GM19324 (cell line): ENCODE results near the gene ELAPOR2.
"Not testable (repeated sequence)": the region's sequence is repeated elsewhere in the genome, so short reads cannot be mapped to it uniquely, and the experiment has no call there.

Experiments used
- ATAC-seq: cut with Tn5 transposase; IDR thresholded peaks from one replicate; pipeline ENCODE4 v1.9.1; 2021; ENCODE audit warnings: mild to moderate bottlenecking, moderate library complexity; ENCODE audit not compliant: unreplicated experiment, low FRiP score

The ELAPOR2 gene

DNA sequence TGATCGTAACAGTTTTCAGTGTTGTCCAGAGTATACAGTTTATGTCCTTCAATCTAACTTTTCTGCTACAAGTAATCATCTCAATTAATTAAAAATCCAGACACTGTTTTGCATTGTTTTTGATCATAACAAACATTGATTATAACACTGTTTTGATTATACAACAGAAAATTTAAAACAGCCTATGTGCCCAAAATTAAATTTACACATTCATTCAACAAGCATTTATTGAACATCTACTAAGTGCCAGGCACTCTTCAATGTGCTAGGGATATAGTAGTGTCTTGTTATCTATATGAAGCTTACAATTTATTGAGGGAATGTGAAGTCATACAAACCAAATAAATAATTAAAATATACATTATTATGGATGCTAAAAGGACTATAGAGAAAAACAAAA is 10.6 kb downstream of the ELAPOR2 start:
- ATAC-seq = no peak

DNA sequence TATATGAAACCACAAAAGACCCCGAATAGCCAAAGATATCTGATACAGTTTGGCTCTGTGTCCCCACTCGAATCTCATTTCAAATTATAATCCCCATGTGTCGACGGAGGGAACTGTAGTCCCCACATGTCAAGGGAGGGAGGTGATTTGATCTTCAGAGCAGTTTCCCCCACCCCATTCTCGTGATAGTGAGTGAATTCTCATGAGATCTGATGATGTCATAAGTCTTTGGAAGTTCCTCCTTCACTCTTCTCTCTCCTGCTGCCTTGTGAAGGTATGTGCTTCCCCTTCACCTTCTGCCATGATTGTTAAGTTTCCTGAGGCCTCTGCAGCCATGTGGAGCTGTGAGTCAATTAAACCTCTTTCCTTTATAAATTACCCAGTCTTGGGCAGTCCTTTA is 13.0 kb downstream of the ELAPOR2 start:
- ATAC-seq = no peak

DNA sequence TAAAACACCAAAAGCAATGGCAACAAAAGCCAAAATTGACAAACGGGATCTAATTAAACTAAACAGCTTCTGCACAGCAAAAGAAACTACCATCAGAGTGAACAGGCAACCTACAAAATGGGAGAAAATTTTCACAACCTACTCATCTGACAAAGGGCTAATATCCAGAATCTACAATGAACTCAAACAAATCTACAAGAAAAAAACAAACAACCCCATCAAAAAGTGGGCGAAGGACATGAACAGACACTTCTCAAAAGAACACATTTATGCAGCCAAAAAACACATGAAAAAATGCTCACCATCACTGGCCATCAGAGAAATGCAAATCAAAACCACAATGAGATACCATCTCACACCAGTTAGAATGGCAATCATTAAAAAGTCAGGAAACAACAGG is 14.7 kb downstream of the ELAPOR2 start:
- ATAC-seq = not testable (repeated sequence)

DNA sequence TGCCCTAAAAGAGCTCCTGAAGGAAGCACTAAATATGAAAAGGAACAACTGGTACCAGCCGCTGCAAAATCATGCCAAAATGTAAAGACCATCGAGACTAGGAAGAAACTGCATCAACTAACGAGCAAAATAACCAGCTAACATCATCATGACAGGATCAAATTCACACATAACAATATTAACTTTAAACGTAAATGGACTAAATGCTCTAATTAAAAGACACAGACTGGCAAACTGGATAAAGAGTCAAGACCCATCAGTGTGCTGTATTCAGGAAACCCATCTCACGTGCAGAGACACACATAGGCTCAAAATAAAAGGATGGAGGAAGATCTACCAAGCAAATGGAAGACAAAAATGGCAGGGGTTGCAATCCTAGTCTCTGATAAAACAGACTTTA is 17.9 kb downstream of the ELAPOR2 start:
- not testable (repeated sequence) for ATAC-seq

DNA sequence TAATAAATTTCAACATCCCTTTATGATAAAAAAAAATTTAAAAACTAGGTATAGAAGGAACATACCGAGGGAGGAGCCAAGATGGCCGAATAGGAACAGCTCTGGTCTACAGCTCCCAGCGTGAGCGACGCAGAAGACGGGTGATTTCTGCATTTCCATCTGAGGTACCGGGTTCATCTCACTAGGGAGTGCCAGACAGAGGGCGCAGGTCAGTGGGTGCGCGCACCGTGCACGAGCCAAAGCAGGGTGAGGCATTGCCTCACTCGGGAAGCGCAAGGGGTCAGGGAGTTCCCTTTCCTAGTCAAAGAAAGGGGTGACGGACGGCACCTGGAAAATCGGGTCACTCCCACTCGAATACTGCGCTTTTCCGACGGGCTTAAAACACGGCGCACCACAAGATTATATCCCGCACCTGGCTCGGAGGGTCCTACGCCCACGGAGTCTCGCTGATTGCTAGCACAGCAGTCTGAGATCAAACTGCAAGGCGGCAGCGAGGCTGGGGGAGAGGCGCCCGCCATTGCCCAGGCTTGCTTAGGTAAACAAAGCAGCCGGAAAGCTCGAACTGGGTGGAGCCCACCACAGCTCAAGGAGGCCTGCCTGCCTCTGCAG is 19.7 kb downstream of the ELAPOR2 start:
- ATAC-seq = not testable (repeated sequence)

DNA sequence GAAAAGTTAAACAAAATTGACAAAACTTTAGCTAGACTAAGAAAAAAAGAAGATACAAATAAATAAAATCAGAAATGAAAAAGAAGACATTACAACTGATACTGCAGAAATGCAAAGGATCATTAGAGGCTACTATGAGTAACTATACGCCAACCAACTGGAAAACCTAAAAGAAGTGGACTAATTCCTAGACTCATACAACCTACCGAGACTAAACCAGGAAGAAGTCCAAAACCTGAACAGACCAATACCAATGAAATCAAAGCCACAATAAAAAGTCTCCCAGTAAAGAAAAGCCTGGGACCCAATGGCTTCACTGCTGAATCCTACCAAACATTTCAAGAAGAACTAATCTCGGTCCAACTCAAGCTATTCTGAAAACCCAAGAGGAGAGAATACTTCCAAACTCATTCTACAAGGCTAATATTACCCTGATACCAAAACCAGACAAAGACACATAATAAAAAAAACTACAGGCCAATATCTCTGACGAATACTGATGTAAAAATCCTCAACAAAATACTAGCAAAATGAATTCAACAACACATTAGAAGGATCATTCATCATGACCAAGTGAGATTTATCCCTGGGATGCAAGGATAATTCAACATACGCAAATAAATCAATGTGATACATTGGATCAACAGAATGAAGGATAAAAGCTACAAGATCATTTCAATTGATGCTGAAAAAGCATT is 20.3 kb downstream of the ELAPOR2 start:
- ATAC-seq = no peak

DNA sequence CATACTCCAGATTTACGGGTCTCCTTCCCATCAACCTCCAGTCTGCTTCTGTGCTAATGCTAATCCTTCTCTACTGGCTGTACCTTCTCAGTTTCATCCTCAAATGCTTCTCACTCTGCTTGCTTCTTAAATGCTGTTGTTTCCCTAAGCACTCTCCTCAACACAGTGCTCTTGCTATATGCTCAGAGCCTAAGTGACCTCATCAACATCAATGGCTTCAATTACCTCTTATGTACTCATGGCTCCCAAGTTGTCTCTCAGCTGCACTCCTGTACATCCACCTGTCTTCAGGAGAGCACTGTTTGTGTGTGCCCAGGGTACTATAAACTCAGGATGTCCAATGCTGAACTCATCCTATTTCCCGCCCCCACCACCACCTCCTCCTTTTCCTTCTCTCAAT is 22.5 kb downstream of the ELAPOR2 start:
- no peak for ATAC-seq

DNA sequence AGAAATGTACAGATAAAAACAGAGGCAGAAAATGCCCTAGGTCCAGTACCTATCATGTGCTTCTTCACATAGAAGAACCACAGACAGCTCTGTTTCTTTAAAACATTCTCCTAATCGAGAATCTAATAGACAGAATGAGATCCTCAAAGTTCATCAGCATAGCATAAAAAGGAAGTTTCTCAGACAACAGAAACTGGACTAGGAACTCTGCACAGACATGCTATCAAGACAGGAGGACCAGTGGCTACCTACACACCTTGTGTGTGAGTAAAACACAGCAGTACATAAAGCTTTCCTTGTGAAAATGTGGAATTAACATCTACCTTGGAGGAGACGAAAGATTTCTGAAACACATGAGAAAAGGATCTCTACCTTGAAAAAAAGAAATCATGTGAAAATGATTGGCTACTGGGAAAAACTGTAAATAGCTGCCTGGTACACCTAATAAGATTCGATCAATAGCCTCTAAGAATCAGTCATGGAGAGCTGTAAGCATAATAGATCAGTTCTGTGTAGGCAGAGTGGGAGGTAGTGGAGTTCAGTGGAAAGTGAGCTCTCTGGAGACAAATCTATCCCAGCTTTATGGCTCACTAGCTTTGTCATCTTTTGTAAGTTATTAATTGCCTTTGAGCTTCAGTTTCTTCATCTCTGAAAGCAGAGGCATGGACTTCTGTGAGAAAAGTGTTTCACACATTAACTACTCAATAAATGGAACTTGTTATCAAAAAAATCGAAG is 26.7 kb downstream of the ELAPOR2 start:
- ATAC-seq = no peak

DNA sequence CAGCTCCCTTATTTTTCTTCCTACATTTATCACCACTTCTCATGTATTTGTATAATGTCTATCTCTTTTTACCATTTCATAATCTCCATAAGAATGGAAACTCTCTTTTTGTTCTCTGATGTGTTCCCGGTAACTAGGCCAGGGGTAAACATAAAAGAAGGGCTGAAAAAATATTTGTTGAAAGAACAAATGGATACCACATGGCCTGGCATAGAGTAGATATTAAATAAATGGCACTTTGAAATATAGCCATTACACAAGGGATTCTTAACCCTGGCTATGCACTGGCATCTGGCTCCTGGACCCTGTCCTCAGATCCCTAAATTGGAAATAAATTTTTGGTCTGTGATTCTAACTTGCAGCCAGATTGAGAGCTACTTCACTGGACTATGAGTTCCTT is 30.4 kb downstream of the ELAPOR2 start:
- no peak for ATAC-seq

DNA sequence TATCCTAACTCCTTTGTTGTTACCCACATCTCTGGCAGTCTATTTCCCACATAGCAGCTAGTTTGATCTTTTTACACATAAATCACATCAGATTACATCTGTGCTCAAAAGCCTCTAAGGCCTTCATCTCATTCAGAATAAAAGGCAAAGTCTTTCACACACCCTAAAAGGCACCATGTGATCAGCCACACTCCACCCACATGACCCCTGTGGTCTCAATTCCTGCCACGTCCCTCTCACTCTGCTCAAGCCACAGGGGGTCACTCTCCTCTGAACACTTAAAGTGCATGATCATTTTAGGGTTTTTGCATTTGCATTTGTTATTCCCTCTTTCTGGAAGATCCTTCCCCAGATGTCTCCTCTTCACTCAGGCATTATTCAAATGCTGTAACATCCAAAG is 30.8 kb downstream of the ELAPOR2 start:
- ATAC-seq = no peak

DNA sequence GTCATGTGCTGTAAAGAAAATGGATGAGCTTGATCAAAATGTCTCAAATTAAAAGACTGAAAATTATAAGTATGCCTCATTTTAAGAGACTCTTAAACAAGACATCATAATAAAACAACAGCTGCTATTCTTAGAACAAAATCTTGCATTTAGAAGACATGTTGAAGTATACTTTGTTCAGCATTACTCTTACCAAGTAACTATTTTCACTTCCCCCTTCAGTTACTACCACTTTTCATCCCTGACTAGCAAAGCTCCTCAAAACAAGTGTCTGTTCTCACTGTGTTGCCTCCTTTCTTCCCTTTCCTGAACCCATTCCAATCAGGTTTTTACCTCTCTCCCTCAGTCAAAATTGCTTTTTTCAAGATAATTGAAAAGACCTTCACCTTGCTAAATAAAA is 31.6 kb downstream of the ELAPOR2 start:
- peak; percentile 71 for ATAC-seq

DNA sequence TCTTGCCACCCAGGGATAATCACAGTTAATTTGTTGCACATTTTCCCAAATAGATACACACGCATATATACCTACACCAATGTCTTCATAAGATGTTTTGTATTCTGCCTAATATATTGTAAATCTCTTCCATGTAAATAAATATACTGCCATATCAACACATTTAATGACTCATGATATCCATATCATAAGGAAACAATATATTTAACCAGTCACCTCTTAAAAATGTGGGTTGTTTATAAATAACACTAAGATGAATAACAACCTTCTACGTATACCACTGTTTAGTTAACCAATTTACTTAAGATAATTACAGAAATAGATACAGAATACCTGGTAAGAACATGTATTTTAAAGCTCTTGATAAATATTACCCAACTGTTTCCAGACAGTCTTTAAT is 38.2 kb downstream of the ELAPOR2 start:
- no peak for ATAC-seq

DNA sequence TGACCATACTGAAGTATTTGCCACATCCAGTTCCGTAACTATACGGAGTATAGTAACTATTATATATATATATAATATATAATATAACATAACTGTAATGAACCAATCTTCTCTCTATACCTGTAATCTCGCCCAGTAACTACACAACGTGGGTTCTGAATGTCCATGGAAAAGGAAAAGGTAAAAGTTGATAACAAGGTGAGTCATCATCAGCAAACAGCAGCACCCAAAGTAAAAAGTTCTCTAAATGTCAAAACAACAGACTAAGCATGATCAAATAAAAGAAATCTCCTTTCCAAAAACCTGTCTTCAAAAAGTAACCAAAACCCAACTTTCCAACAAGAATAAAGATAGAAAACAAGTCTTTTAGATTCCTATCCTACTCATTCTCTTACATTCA is 42.8 kb downstream of the ELAPOR2 start:
- ATAC-seq = no peak

DNA sequence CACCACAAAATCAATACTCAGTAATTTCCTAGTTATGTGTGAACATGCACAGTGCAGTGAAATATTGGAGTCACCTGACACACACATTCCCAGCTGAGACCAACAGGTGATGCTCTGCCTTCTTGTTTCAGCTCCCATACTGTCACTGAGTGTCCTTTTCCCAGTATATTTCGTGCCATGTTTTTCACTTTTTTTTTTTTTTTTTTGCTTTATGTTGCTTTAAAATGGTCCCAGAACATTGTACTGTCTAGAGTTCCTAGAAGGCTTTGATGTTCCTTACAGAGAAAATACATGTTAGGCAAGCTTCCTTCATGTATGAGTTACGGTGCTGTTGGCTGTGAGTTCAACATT is 45.6 kb downstream of the ELAPOR2 start:
- no peak for ATAC-seq

DNA sequence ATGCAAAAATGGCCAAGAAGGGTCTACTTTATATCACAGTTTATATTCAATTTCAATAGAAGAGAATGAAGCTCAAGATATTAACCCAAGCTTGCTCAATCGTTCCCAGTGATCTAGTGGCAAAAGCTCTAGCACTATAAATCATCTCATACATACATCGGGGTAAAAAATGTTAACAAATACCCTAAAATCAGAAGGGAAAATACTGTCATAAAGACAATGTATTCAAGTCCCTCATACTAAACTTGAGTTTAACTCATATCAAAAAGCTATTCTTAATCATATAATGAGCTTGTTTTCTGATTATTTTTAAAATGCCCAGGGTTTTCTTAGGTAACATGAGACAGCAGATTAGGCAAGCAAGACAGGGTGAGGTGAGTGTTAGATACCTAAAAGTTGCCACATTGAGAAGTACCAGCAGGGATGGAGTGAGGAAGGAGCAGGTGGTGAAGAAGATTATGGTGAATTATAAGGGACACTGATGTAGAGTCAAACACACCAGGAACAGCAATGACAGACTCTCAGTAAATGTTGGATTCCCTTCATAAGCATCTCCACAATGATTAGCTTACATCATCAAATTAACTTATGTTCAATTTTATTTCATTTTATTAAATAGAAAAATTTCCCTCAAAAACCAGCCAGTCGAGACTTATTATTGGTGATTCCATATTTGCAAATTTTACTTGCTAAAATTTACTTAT is 46.2 kb downstream of the ELAPOR2 start:
- ATAC-seq = no peak
